NCI-H748 (cell line): ENCODE data around the gene C2CD2.

Source experiments
- DNase-seq: peaks from one replicate; lab custom pipeline; 2025; ENCODE audit not compliant: unreplicated experiment; lab: John Stamatoyannopoulos, UW

Gene C2CD2

DNA sequence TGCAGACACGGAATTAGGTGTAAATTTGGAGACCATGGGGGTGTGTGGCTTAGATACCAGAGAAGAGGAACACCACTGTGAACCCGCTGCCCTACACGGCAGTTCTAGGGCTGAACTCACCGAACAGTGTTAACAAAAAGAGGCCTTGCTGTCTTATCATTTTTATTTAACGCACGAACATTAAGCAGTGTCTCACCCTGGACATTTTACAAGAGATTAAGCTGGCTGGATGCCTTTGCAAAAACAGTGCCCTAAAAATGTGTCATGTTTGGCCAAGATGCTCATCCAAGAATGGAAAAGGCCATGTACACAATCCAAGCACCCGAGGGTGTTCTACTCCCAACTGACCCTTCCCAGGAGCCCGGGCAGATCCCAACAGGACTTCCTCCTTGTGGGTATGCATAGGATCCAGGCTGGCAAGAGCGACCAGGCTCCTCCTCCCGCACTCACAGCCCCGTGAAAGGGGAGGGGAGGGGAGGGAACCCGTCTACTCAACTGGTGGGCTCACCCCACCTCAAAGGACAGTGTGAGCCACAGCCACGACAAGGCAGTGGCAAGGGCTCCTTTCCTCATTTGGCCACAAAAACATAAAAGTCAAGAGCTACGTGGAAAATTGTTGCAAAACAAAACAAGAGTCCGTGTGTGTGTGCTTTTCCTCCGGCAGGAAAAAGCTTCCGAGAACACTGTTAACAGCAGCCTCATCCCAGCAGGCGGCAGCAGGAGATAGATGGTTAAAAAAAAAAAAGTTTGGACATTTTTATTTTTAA, 20.3 kb downstream of the C2CD2 start:
- DNase-seq = no peak

DNA sequence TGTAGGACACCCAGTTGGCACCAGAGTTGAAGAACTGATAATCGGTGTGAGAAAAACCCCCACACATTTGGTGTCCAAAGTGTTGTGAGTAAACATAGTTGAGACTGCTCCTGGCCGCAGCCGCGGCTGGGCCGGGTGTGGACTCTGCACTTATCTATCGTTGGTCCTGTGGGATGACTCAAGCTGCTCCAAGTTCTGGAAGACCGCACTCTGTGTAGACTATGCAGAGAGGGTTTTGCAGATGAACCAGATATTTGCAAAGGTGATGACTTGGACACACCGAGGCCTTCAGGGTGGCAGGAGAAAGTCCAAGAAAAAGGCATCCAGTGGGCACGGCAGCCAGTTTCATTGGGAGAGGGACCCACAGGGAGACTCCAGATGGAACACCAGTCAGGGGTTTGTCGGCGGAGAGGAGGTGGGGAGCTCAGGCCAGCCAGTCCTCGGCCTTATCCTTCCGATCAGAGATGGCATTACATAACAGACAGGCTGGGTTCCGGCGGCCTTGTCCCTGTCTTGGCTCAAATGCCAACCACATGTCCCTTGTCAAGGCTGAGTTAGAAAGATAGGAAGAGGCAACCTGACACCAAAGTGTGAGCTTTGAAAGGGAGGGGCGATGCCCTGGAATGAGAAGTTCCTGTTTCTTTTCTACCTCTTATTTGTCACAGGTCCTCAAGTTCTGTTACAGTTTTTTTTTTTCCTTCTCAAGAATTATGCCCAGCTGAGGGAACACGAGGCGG, 21.1 kb downstream of the C2CD2 start:
- DNase-seq = no peak

DNA sequence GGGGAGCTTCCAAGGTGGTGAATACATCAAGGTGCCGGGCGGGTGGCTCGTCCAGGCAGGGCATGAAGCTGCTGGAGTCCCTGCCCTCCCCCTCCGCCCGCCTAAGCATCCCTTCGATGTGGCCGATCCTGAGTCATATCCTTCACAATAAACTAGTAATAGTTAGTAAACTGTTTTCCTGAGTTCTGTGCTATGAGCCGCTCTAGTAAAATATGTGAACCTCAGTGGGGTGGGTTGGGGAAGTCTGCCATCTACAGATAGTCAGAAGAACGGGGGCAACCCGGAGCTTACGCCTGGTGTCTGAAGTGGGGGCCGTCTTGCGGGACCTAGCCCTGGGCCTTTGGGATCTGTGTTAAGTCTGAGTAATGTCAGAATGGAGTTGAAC, 21.6 kb downstream of the C2CD2 start:
- DNase-seq = no peak

DNA sequence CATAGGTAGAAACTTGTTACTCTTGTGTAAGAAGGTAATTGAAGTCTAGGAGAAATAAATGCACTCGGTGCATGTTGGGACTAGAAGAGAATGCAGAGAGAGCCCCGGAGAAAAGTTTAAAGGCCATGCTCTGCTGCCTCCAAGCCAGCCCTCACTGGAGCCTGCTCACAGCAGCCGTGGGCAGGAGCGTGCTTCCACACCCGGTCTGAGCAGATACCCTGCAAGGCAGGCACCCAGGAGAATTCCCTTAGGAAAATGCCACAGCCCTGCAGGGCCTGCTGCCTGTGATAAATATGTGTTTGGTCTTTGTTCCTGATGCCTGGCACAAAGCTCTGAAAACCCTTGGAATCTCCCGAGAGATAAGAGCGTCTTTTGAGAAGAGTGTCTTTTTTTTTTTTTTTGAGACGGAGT, 22.8 kb downstream of the C2CD2 start:
- DNase-seq = no peak

DNA sequence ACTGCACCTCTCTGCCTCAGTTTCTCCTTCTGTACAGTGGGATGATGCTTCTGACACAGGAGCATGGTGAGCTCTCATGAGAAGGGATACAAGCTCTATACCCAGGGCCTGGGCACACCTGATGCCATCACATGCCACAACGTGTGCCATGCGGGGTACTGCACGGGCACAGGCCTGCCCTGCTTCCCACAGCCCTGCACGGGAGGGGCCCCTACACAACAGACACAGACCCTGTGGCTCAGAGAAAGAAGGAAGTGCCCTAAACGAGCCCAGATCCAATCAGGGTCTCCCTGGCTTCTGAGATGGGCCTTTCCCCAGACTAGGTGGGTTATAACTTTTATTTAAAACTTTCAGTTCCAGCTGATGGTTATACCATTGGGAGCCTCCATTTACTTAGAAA, 24.6 kb downstream of the C2CD2 start:
- DNase-seq = no peak

DNA sequence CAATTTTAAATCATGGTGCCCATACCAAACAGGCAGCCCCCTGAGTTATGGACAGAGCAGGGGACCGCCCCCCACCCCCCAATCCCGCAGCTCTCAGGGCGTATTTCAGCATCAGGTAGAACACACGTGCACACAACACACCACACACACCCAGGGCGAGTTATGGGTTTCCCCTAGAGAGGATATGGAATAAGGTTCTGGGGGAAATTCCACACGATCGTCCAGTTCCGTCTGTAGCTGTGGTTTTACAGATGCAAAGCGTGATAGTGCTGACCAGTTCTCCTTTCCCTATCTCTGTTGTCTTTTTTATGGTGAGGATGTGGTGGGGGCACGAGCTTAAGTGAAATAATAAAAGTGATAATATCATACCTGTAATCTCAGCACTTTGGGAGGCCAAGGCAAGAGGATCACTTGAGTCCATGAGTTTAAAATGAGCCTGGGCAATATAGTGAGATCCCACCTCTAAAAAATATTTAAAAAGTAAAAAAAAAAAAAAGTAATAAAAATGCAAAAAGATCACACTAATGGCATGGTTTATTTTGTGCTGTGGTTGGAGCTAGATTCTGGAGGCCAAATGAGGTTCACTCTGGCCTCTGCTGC, 25.1 kb downstream of the C2CD2 start:
- DNase-seq = no peak

DNA sequence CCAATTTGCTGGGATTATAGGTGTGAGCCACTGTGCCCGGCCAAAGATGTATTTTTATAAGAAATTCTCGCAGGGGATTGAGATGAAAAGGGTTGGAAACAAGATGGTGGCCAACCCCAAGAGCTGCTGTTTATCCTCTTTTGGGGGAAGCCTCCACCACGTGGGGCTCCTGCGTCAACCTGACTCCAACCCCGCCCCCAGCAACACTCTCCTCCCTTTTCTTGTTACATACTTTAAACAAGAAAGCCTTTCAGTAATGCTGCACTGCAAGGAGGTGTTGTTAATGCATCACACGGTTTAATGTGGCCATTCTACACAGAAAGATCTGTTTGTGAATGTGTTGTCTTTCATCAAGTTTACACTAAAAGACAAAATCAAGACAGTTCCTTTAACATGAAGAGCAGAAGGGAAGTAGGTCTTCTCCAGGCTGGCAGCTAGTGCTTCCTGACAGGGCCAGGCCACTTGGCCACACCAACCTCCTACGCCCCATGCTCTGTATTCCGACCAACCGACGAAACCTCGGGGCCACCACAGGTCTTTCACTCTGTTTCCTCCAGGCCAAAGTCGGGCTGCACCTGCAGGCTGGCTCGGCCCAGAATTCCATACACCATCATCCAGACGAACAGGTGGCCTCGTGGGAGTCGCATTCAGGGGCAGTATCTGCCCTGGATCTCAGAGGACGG, 25.9 kb downstream of the C2CD2 start:
- no peak for DNase-seq

DNA sequence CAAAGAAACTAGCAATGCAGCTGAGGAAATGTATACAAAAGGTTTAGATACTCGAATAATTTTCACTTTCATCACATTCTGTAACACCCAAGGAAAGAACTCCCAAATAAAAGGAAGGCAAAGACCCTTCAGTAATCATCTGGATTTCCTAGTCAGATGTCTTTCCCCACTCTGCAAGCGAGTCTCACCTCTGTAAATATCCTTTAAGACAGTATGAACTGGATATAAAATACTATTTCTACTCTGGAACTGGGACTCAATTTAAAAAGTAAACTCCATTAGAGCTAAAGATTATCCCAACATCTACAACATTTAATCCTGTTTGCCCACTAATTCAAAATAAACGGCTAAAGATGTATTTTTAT, 27.0 kb downstream of the C2CD2 start:
- DNase-seq = no peak

DNA sequence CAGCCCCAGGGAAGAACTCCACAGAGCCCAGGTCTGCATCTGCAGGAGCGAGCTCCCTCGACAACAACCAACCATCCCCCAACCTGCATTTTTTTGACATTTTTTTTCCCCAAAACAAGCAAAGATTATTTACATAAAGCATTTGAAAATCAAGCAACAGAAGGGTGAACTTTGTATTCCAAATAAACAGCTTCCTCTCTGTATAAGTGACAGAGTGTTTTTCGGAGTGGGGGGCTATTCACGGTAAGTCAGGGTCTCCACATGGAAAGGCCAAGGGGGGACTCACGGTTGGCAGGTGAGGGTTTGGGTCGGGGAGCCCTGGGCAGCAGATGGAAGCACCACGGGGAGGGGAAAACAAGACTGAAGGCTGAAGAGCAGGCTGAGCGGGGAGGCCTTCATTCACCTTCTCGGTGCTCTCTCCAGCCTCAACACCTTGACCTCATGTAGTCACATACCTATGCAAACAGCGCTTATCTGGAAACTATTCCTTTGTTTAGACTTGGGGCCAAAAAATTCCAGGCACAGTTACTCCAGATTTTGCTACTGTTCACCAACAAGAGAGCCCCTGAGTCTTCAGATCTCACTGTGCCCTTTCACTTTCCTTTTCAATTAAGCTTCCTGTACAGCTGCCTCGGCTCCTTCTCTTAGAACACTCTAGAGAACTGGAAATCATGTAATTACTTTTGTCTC, 27.6 kb downstream of the C2CD2 start:
- DNase-seq = no peak

DNA sequence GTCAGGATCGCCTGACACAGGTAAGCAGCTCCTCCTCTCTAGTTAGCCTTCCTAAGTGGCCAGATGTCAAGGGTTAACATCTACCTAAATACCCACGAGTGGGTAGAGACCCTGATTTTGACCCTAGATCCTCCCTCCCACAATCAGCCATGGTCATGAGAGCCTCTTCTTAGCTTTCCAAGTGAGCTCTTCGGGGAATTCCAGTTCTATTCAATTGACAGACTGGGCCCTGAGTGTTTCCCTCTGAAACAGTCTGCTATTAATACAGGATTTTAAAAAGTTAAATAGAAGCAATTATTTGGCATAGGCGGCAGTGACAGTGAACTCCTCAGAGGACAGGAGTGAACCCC, 28.1 kb downstream of the C2CD2 start:
- no peak for DNase-seq

DNA sequence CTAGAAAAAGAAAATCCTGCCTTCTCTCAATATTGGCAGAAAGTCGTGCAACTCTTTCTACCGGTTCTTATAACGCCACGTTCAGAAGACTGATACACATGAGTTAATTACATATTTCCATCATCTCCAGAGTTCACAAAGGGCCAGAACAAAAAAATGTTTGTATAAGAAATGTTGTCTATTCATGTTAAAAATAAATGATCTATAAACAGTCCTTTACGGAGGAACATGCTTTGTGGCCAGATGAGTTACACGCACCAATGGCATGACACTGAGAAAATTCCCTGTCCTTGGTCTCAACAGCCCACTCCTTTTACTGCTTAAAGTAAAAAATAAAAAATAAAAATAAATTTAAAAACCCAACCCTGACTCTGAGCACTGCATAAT, 29.5 kb downstream of the C2CD2 start:
- no peak for DNase-seq

DNA sequence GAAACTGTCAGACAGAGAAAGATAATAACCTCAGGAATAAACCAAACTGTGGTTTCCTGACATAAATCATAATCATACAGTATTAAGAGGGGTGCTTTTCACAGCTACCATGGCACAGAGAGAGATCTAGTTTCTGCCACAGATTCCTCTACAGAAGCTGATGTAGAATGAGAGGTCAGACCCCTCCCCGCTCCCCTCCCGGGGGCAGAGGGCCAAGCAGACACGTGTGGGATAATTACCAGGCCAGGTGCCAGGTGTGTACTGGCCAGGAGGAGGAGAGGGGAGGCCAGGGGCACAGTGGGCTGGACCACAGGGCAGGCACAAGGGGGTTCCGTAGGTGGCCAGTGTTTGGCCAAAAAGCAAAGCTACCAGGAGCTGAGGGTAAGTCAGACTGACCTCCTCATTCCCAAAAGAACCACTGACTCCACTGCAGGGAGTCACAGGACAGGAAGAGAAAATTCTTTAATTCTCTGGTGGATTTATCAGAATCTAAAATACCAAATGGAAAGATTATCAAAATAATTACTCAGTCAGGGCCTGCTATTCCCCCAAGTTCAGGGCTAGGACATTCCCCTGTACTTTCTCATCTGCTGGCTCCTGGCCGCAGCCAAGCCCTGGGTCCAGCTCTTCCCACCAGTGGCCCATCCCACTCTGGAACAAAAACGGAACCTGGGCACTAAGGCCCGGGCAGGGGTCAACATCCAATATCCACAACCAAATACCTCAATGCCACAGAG, 30.0 kb downstream of the C2CD2 start:
- no peak for DNase-seq

DNA sequence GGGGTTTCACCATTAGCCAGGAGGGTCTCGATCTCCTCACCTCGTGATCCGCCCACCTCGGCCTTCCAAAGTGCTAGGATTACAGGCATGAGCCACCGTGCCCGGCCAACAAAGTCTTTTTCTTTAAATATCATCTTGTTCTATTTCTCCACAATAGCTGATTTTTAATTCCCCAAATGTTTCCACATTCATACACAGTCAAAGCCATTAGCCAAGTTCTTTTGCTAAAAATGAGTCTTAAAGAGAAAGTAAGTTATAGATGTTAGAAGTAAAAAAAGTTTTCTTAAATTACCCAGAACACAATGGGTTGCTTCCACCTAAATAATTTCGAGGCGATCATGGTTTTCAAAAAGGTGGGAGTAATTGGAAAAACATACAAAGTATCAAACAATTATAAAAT, 30.6 kb downstream of the C2CD2 start:
- DNase-seq = no peak

DNA sequence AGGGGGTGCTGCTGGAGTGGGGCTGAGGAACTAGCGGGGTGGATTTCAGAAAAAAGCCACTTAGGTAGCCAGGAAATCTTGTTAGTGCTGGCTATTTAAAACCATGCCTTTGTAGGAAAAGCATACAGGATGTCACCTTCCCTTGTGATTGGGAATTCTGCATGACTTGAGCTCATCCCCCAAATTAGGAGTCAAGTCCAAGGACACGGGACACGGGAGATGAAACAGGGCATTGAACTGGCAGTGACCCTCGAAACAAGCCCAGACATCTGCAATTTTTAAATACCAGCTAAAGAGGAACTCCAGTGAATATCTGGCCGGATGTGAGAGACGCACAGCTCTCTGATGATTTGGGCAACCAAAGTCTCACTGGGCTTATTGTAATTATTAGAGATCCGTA, 32.8 kb downstream of the C2CD2 start:
- DNase-seq = no peak

DNA sequence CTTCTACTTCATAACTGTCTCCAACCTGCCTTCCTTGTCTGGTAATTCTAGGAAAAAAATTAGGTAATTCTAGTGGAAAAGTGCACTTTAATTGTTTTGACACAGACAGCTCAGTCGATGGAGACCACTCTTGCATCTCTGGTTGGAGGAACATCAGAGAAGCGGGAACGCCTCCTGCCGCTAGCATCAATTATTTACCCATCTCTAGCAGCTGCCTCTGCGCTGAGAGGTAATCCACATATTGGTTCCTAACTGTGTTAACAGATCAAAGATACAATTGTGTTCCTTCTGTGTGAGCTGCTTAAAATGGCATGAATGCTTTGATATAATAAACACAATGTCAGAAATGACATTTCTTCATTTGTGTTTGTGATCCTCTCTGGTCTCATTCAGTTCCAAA, 33.3 kb downstream of the C2CD2 start:
- peak; percentile 40 for DNase-seq

DNA sequence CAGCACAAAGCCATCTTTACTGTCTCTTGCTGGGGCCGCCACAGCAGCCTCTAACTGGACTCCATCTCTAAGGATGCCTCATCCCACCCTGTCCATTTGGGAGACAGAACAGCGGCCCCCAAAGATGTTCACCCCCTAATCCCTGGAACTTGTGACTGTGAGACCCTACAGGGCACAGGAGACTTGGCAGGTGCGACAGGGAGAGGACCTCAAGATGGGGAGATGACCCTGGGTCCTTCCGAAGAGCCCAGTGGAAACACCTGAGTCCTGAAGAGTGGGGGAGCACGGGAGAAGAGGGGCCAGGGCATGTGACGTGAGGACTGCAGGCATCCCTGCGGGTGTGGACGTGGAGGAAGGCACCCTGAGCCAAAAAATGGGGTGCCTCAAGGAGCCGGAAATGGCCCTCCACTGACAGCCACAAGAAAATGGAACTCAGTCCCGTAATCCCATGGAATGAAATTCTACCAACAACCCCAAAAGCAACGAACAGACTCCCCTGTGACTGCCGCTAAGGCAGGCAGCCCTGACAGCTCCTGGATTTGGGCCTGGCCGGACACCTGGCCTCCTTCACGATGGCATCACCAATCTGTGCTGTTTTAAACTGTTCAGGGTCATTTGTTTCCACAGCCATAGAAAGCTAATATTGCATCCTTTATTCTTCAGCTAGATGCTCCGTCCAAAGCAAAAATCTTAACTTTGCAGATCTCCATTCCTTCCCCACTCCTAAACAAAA, 34.0 kb downstream of the C2CD2 start:
- no peak for DNase-seq

DNA sequence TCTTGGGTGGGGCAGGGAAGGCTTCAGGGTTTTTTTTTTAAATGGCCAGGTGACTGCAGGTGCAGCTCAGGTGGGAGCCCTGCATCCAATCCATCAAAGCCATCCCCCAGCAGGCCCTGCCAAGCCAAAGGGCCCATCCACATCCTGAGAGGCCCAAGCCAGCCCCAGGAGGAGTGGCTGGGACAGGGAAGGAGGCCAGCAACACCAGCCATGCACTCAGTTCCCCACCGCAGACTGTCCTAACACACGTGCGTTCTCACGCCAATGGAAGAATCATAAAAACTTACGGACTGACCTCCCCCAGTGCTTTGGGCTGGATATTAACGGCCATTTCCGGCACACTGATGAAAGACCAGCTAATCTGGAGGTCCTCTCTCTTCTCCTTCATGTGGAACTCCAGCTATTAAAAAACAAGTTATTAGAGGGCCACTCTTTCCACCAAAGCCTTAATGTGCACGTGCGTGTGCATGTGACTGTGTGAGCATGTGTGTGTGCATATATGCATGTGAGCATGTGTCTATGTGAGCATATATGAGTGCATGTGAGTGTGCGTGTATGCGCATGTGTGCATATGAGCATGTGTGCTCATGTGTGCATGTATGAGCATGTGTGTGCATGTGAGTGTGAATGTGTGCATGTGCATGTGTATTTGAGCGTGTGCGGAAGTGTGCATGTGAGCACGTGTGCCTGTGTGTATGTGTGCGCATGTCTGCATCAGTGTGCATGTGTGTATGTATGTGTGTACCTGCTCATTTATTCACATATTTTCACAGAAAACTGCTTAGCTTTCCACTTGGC, 35.1 kb downstream of the C2CD2 start:
- no peak for DNase-seq

DNA sequence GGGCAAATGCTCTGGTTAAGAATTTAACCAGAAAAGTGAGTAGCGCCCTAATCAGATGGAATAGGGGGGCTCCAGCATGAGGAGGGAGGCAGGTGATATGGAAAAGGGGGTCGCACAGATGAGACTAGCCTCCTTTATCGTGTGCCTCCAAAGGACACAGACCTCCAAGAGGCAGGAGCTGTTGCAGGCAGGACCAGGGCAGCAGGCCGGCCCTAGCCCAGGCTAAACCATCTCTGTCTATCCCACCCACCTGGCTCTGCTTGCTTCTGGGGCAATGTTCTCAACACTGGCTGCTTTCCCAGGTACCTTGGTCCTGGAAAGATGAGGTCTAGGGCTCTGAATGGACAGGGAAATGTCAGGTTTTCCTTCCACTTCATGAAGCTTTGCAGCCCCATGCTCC, 36.3 kb downstream of the C2CD2 start:
- no peak for DNase-seq

DNA sequence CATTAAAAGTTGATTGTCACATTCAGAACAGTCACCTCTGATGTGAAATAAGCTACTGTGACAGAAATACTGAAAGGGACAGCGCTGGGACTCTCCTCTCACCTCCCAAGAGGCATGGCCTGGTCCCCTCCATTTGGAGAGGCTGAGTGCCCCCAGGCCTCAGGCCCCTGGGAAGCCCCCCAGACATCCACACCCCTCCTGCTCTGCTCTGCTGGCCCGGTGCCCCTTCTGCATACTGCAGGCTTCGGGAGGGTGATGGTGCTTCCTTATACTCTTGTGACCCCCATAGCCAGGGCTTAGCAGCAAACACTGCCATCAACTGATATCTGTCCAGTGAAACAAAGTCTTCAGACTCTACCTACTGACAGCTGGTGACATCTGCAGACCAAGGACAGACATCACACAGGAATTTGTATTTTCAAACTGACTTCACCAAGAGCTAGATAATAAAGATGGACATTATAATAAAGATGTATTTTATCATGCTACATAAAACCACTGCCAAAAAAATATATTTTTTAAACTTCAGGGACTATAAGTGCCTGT, 36.9 kb downstream of the C2CD2 start:
- DNase-seq = no peak
